ENCODE results near the gene MRPS34.

The MRPS34 gene

GRCh38 chr16:1794908-1795666 lies 22.2 kb upstream of the MRPS34 start:
- TF ChIP-seq CTCF (IDR thresholded peaks at IDR 0.05; ENCODE audit: low read depth, low read length), result no peak
- H3K4me3 ChIP-seq (replicated peaks in 1 of 2; ENCODE audit: low read depth in 2 of 2, low read length in 2 of 2), result no peak overlapping the region
- DNase-seq (ENCODE audit: low read depth in 2 of 2), result no peak

- no peak for DNase-seq (ENCODE audit: low read depth in 2 of 2)
- H3K4me3 ChIP-seq (replicated peaks in 1 of 2; ENCODE audit: low read depth in 2 of 2, low read length in 2 of 2), result no peak overlapping the region
- TF ChIP-seq CTCF (IDR thresholded peaks at IDR 0.05; ENCODE audit: low read depth, low read length), result no peak
These were observed 21.4 kb upstream of the MRPS34 start for GRCh38 chr16:1794221-1794871.

GRCh38 chr16:1793578-1794220 lies 20.8 kb upstream of the MRPS34 start, which contains the start of gene IGFALS:
Gene IGFALS, minus strand, starts transcription at chr16:1793705. Its CDS starts 53 bp downstream, at chr16:1793652.
- no peak for TF ChIP-seq CTCF (IDR thresholded peaks at IDR 0.05; ENCODE audit: low read depth, low read length)
- no peak for DNase-seq (ENCODE audit: low read depth in 2 of 2)
- no peak within 1 kb of the TSS for H3K4me3 ChIP-seq (replicated peaks in 1 of 2; ENCODE audit: low read depth in 2 of 2, low read length in 2 of 2)

GRCh38 chr16:1792836-1793577 lies 20.1 kb upstream of the MRPS34 start:
- no peak for TF ChIP-seq CTCF (IDR thresholded peaks at IDR 0.05; ENCODE audit: low read depth, low read length)
- no peak overlapping the region for H3K4me3 ChIP-seq (replicated peaks in 1 of 2; ENCODE audit: low read depth in 2 of 2, low read length in 2 of 2)
- DNase-seq (ENCODE audit: low read depth in 2 of 2), result no peak

GRCh38 chr16:1791943-1792812 lies 19.2 kb upstream of the MRPS34 start:
- no peak for DNase-seq (ENCODE audit: low read depth in 2 of 2)
- TF ChIP-seq CTCF (IDR thresholded peaks at IDR 0.05; ENCODE audit: low read depth, low read length), result no peak
- no peak overlapping the region for H3K4me3 ChIP-seq (replicated peaks in 1 of 2; ENCODE audit: low read depth in 2 of 2, low read length in 2 of 2)

Measured in cardiac fibroblast (primary cell).